Upper lobe of left lung (tissue), 6 donors: ENCODE measurements around the gene PCCA. TPM values are rescaled to one million over a fixed set of nuclear protein-coding genes. Genes with fewer than 3 reads are reported as not detected.

Experiments
- ATAC-seq, 2 donors: fragments of 200-7000 bp; cut with Tn5 transposase; one replicate each; pipeline ENCODE4 v1.9.1; 2022; ENCODE audit warnings: mild to moderate bottlenecking in 2 of 2, moderate library complexity in 2 of 2; ENCODE audit not compliant: low FRiP score in 2 of 2
- DNase-seq, 2 donors: peaks; one replicate each; pipeline ENCODE4 v3.0.0-alpha.2; 2019 to 2020
- H3K27ac ChIP-seq, 4 donors: fragments of 200-600 bp; sonication (generic); one replicate each; pipeline ENCODE4 v1.5.1; 2016 to 2019
- H3K27me3 ChIP-seq, 4 donors: fragments of 200-600 bp; sonication (generic); one replicate each; pipeline ENCODE4 v1.5.1; 2017 to 2019
- H3K36me3 ChIP-seq, 4 donors: fragments of 200-600 bp; sonication (generic); one replicate each; pipeline ENCODE4 v1.5.1; 2016 to 2019
- H3K4me1 ChIP-seq, 4 donors: fragments of 200-600 bp; sonication (generic); one replicate each; pipeline ENCODE4 v1.5.1; 2018 to 2019
- H3K4me3 ChIP-seq, 4 donors: fragments of 200-600 bp; sonication (generic); one replicate each; pipeline ENCODE4 v1.5.1; 2017 to 2019; ENCODE audit warnings: mild to moderate bottlenecking in 2 of 4, moderate library complexity in 1 of 4
- H3K9me3 ChIP-seq, 4 donors: fragments of 200-600 bp; sonication (generic); one replicate each; pipeline ENCODE4 v1.5.1; 2018 to 2019
- EP300 ChIP-seq, 4 donors: sonication (generic); formaldehyde crosslinking; IDR thresholded peaks; one replicate each; pipeline ENCODE4 v1.5.1; 2017; ENCODE audit warnings: antibody characterized with exemption in 4 of 4, control low read depth in 2 of 4
- POLR2A ChIP-seq, 4 donors: fragments of 450-650 bp; IDR thresholded peaks; one replicate each; pipeline ENCODE4 v1.5.1; 2016 to 2017; ENCODE audit warnings: antibody characterized with exemption in 4 of 4, mild to moderate bottlenecking in 2 of 4
- POLR2AphosphoS5 ChIP-seq, 2 donors: sonication (generic); formaldehyde crosslinking; IDR thresholded peaks; one replicate each; pipeline ENCODE4 v1.5.1; 2017; ENCODE audit warnings: antibody characterized with exemption in 2 of 2
- WGBS, 2 donors: methylation state at CpG; one replicate each; pipeline ENCODE4 v1.1.5; 2017 to 2018; 5-methylcytosine and 5-hydroxymethylcytosine counted together
- total RNA-seq, 6 donors: library from RNA; depleted of rRNA in 4 of 6; stranded (reverse); fragments of >200 nt in 4 of 6; gene quantifications; one replicate each; pipeline versions ENCODE4 v1.1.0 to v1.2.1, GENCODE V29; 2016 to 2021
- TF ChIP-seq, protein P1 (sequence below), 6 experiments: fragments of 450-650 bp in 4 of 6; fragments of 200-600 bp in 2 of 6; sonication (generic) in 2 of 6; IDR thresholded peaks; one replicate each; pipeline ENCODE4 v1.5.1; 2016 to 2019; ENCODE audit warnings: antibody characterized with exemption in 6 of 6
- donor health status: DM: no; HTN: no; CAD: no; lungs with moderate emphysema.
- donor health status: DM: no; HTN: yes; CAD: no; lungs with severe emphysema.

The PCCA gene
- total RNA-seq, 6 donors from 2014 or later, result 23.1 to 43.4 (median 30.0) TPM

DNA sequence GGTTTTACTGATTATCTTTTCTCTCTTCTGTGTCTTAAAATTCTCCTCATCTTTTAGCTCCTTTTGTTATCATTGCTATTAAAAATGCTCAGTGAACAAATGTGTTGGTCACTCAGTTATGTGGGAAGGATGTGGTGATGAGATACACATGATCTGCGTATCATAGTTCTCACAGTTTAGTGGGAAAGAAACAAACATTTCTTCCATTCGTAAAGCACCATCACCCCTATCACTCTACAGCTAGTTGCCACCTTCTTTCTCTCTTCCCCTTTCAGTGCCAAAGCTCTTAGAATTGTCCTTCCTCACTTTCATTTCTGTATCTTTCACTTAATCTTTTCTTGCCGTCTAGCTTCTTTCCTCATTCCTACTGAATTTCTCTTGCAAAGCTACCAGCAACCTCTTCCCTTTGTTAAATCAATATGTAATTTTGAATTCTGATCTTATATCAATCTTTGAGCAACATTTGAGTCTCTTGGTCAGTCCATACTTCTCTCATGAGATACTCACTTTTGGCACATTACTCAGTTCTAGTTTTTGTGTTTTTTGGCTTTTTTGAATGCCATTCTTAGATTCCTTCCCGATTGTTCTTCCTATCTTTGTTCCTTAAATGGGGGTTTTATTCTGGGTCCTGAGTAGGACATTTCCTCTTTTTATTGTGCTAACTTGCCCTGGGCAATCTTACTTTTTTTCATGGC, 122.3 kb downstream of the PCCA start:
- H3K4me1 ChIP-seq, result no peaks in the 10 kb centered on the region
- ATAC-seq (no peak), DNase-seq (no peak)
- peaks cover 0 to 17% (median 2%) of the 10 kb centered on the region in 4 donors for H3K36me3 ChIP-seq
- 78 to 80% methylated on average over 4 of the region's 4 CpGs for WGBS, 2 donors
- H3K27me3 ChIP-seq, result no peaks in the 10 kb centered on the region
- no peak overlapping the region for H3K4me3 ChIP-seq
- TF ChIP-seq POLR2A (IDR thresholded peaks at IDR 0.05), result no peak
- TF ChIP-seq, protein P1, sequence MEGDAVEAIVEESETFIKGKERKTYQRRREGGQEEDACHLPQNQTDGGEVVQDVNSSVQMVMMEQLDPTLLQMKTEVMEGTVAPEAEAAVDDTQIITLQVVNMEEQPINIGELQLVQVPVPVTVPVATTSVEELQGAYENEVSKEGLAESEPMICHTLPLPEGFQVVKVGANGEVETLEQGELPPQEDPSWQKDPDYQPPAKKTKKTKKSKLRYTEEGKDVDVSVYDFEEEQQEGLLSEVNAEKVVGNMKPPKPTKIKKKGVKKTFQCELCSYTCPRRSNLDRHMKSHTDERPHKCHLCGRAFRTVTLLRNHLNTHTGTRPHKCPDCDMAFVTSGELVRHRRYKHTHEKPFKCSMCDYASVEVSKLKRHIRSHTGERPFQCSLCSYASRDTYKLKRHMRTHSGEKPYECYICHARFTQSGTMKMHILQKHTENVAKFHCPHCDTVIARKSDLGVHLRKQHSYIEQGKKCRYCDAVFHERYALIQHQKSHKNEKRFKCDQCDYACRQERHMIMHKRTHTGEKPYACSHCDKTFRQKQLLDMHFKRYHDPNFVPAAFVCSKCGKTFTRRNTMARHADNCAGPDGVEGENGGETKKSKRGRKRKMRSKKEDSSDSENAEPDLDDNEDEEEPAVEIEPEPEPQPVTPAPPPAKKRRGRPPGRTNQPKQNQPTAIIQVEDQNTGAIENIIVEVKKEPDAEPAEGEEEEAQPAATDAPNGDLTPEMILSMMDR (IDR thresholded peaks at IDR 0.05), result no peak
- TF ChIP-seq POLR2AphosphoS5 (IDR thresholded peaks at IDR 0.05), result no peak
- TF ChIP-seq EP300 (IDR thresholded peaks at IDR 0.05), result no peak
- no peak overlapping the region for H3K27ac ChIP-seq
- H3K9me3 ChIP-seq, result no peaks in the 10 kb centered on the region

DNA sequence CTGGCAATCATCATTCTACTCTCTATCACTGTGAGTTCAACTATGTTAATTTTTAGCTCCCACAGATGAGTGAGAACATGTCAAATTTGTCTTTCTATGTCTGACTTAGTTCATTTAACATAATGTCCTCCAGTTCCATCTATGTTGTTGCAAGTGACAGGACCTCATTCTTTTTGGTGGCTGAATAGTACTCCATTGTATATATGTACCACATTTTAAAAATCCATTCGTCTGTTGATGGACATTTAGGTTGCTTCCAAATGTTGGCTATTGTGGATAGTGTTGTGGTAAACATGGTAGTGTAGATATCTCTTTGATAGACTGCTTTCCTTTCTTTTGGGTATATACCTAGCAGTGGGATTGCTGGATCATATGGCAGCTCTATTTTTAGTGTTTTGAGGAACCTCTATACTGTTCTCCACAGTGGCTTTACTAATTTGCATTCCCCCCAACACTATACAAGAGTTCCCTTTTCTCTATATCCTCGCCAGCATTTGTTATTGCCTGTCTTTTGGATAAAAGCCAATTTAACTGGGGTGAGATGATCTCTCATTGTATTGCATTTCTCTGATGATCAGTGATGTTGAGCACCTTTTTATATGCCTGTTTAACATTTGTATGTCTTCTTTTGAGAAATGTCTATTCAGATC, 124.1 kb downstream of the PCCA start:
- no peaks in the 10 kb centered on the region for H3K27me3 ChIP-seq
- no peaks in the 10 kb centered on the region for H3K9me3 ChIP-seq
- DNase-seq (no peak), ATAC-seq (no peak)
- 66 to 76% methylated on average over 2 of the region's 2 CpGs for WGBS, 2 donors
- H3K4me1 ChIP-seq, result no peaks in the 10 kb centered on the region
- no peak overlapping the region for H3K4me3 ChIP-seq
- H3K36me3 ChIP-seq, result peaks cover 0 to 17% (median 2%) of the 10 kb centered on the region in 4 donors
- no peak overlapping the region for H3K27ac ChIP-seq
- TF ChIP-seq POLR2A (IDR thresholded peaks at IDR 0.05) (no peak), EP300 (IDR thresholded peaks at IDR 0.05) (no peak), POLR2AphosphoS5 (IDR thresholded peaks at IDR 0.05) (no peak)
- TF ChIP-seq, protein P1 (IDR thresholded peaks at IDR 0.05), result no peak

DNA sequence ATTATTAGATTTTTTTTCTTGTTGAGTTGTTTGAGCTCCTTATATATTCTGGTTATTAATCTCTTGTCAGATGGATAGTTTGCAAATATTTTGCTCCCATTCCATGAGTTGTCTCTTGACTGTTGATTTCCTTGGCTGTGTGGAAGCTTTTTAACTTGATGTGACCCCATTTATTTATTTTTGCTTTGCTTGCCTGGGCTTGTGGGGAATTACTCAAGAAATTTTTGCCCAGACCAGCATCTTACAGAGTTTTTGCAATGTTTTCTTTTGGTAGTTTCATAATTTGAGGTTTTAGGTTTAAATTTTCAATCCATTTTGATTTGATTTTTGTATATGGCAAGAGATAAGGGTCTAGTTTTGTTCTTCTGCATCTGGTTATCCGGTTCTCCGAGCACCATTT, 124.7 kb downstream of the PCCA start:
- WGBS, 2 donors, result 98 to 100% methylated on average over 2 of the region's 2 CpGs

DNA sequence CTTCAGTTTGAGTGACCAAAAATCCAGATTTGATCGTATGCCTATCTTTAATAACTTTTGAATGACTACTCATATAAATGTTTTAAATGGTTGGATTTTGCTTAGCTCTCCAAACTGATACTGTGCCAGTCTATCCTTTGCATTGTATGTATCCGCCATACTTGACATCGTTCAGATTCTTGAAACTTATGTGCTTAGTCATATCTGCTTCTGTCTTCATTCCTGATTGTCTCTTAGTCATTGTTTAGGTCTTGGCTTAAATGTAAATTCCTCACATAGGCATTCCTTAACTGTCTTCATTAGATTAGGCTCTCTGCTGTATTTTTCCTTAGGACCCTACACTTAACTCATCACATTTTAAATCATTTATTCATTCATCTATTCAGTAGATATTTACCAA, 126.0 kb downstream of the PCCA start:
- H3K4me3 ChIP-seq, result no peak overlapping the region
- H3K36me3 ChIP-seq, result peaks cover 0 to 13% (median 2%) of the 10 kb centered on the region in 4 donors
- H3K27ac ChIP-seq, result no peak overlapping the region
- DNase-seq (no peak), ATAC-seq (no peak)
- H3K27me3 ChIP-seq, result no peaks in the 10 kb centered on the region
- TF ChIP-seq, protein P1 (IDR thresholded peaks at IDR 0.05), result no peak
- TF ChIP-seq POLR2AphosphoS5 (IDR thresholded peaks at IDR 0.05), result no peak
- no peak for TF ChIP-seq EP300 (IDR thresholded peaks at IDR 0.05)
- TF ChIP-seq POLR2A (IDR thresholded peaks at IDR 0.05), result no peak
- H3K4me1 ChIP-seq, result no peaks in the 10 kb centered on the region
- 95 to 97% methylated on average over 3 of the region's 3 CpGs for WGBS, 2 donors
- H3K9me3 ChIP-seq, result no peaks in the 10 kb centered on the region

More for the DNA sequence above, 124.7 kb downstream of the PCCA start:
- Histone ChIP-seq H3K36me3 (peaks cover 0 to 17% (median 2%) of the 10 kb centered on the region in 4 donors), H3K27ac (no peak overlapping the region), H3K27me3 (no peaks in the 10 kb centered on the region), H3K4me3 (no peak overlapping the region), H3K4me1 (no peaks in the 10 kb centered on the region), H3K9me3 (no peaks in the 10 kb centered on the region)
- TF ChIP-seq, protein P1 (IDR thresholded peaks at IDR 0.05), result no peak
- TF ChIP-seq POLR2A (IDR thresholded peaks at IDR 0.05), result no peak
- no peak for TF ChIP-seq EP300 (IDR thresholded peaks at IDR 0.05)
- no peak for TF ChIP-seq POLR2AphosphoS5 (IDR thresholded peaks at IDR 0.05)
- ATAC-seq (no peak), DNase-seq (no peak)
